NCI-H1048 (cell line): ENCODE measurements around the gene GDF7.
"Not testable (repeated sequence)": the region's sequence is repeated elsewhere in the genome, so short reads cannot be mapped to it uniquely, and the experiment has no call there.

Source experiments
- DNase-seq: peaks from one replicate; lab custom pipeline; 2025; lab: John Stamatoyannopoulos, UW

GDF7 gene

DNA sequence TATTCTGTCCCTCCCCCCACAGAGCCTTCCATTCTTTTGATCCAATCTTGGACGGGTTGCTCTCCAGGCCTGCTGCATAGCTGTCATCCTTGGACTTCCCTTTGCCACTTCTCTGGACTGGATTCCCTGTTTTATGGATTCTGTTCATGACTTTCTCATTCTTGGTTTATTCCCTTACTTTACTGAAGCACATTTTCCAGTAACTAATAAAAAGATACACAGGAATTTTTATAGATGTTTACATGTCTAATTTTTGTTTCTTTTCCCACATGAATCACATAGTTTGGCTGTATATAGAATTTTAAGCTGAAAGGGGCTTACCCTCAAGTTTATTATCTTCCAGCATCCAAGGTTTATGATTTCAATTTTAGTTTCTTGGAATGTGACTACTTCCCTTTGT lies 37.9 kb downstream of the GDF7 start:
- no peak for DNase-seq

DNA sequence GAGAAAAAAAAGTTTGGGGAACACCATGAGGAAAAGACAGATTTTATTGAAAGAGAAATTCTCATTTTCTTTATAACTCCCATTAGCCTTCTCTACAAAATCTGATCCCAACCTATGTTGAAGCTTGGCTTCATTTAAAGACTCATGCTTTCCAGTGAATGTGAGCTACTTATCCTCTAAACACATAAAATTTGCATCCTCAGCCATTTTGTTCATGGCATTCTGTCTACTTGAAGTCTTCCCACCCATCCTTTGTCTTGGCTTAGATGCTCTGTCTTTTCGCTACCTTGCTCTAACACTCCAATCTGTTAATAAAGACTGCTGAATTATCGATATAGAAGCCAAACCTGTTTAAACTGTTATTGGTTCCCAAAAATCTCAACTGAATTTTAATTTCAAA lies 39.3 kb downstream of the GDF7 start:
- DNase-seq = no peak

DNA sequence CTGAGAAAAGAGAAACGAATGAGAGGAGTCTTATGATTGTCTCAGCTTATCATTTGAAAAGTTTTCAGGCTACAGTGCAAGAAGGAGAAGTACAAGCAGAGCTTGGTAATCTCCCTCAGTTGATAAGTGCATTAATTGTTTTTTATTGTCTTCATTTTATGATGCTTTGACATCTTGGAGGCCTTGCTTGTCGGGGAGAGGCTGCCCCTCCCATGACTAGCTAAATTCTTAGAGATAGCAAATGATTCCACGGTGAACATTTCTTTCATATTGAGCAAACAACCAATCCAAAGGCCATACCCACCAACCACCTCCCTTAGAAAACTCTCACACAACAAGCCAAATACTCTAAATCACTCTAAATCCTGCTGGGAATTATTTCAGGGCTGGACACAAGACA lies 39.8 kb downstream of the GDF7 start:
- no peak for DNase-seq

GRCh38 chr2:20707601-20708000 lies 40.7 kb downstream of the GDF7 start:
- no peak for DNase-seq

GRCh38 chr2:20711641-20712040 lies 44.7 kb downstream of the GDF7 start:
- DNase-seq = not testable (repeated sequence)

GRCh38 chr2:20713585-20713984 lies 46.6 kb downstream of the GDF7 start:
- not testable (repeated sequence) for DNase-seq

DNA sequence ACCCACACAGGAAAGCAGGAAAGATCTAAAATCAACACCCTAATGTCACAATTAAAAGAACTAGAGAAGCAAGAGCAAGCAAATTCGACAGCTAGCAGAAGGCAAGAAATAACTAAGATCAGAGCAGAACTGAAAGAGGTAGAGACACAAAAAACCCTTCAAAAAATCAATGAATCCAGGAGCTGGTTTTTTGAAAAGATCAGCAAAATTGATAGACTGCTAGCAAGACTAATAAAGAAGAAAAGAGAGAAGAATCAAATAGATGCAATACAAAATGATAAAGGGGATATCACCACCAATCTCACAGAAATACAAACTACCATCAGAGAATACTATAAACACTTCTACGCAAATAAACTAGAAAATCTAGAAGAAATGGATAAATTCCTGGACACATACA lies 47.5 kb downstream of the GDF7 start:
- DNase-seq = not testable (repeated sequence)

DNA sequence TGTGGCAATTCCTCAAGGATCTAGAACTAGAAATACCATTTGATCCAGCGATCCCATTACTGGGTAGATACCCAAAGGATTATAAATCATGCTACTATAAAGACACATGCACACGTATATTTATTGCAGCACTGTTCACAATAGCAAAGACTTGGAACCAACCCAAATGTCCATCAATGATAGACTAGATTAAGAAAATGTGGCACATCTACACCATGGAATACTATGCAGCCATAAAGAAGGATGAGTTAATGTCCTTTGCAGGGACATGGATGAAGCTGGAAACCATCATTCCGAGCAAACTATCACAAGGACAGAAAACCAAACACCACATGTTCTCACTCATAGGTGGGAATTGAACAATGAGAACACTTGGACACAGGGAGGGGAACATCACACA lies 49.2 kb downstream of the GDF7 start:
- DNase-seq = not testable (repeated sequence)

GRCh38 chr2:20717641-20718040 lies 50.7 kb downstream of the GDF7 start:
- DNase-seq = no peak

GRCh38 chr2:20722592-20723240 lies 55.8 kb downstream of the GDF7 start:
- no peak for DNase-seq

GRCh38 chr2:20723543-20723942 lies 56.6 kb downstream of the GDF7 start:
- no peak for DNase-seq

DNA sequence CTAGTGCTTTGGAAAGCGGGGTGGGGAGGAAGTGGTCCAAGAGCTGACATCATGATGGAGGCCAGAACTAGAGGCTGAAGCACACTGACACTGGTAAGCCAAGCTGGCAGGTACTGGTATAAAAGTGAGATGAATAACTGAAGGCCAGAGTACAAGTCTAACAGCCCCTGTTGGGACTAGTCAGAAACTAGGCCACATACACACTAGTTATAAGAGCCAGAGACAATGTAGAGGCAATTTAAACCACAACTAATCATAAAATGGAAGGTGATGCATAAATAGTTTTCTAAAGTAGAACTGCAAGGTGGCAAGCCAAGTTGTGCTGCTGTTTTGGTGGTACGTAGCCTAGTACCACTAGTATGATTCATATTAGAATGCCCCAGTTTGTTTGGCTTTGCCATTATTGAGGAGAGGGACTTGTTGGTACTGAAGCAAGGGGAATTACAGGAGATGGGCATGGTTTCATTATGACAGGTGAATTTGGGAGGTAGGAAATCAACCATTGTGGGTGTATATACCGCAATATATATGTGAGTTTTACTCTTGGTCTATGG lies 57.6 kb downstream of the GDF7 start:
- no peak for DNase-seq

GRCh38 chr2:20725782-20726181 lies 58.8 kb downstream of the GDF7 start:
- no peak for DNase-seq

DNA sequence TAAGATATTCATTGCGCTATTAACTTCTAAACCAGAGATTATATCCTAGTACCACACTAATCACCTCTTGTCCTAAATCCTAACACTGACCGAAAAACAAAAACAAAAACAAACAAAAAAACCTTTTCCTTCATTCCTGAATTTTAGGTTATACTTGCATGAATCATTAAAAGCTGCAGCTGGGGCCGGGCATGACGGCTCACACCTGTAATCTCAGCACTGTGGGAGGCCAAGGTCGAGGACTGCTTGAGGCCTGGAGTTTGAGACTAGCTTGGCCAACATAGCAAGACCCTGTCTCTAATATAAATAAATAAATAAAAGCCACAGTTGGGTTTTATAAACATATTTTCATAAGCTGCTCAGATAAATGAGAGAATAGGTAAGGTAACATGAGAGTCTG lies 60.0 kb downstream of the GDF7 start:
- DNase-seq = no peak

DNA sequence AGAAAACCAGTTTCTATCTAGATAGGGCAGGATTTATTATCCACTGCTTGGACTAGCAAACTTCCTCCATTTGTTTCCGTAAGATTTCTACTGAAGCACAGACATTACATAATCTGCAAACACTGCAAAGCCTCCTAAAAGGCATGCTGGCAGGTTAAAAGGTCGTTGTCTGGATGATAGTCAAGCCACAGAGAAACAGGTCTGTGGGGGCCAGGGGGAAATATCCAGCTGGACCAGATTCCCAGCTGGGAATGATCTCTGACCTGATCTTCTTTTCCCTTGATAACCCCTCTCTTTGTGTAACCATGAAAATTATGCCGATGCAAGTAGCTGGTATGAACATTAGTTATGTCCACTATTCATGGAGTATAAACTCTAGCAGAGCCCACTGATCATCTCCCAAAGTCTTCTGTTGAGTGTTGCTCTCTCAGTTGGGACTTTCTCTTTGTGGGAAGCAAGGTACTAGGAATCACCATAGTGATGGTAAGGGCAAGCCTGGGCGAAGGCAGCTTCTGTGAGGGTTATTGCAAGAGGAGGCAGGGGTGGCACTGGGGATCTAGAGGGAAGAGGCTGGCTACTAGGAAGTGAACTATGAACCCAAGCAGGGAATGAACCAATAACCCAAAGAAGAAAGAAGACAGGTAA lies 61.3 kb downstream of the GDF7 start:
- DNase-seq = no peak
